D721Med (cell line): Measurements from ENCODE around the gene PLVAP.

ENCODE experiments used
- DNase-seq: peaks from one replicate; pipeline ENCODE4 v3.0.0; 2011; ENCODE audit warnings: low spot score; ENCODE audit not compliant: insufficient read length
- FAIRE-seq: peaks from 2 replicates; lab custom pipeline; 2011; peaks lifted over from hg19 to GRCh38; lab: Jason Lieb, UNC
- CTCF ChIP-seq: IDR thresholded peaks from 2 replicates; pipeline ENCODE4 v1.5.1; 2012; ENCODE audit warnings: mild to moderate bottlenecking, control low read depth; ENCODE audit not compliant: insufficient read depth; ENCODE audit errors: missing control alignments

PLVAP gene

DNA sequence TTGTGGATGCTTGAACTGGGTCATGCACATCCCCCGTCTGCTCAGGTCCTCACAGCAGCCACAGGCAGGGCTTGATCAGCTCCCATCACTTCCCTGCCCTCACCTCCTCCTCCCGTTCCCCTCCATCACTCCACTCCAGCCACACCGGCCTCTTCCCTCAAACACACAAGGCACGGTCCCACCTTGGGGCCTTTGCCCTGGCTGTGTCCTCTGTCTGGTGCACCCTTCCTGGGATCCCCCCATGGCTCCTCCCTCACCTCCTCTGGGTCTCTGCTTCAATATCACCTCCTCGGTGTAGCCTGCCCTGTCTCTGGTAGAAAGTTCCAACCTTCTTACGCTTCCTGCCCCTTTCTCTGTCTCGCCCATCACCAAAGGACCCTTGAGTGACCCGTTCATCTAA lies 23.8 kb downstream of the PLVAP start:
- TF ChIP-seq CTCF: no peak
- FAIRE-seq (no peak), DNase-seq (no peak)

DNA sequence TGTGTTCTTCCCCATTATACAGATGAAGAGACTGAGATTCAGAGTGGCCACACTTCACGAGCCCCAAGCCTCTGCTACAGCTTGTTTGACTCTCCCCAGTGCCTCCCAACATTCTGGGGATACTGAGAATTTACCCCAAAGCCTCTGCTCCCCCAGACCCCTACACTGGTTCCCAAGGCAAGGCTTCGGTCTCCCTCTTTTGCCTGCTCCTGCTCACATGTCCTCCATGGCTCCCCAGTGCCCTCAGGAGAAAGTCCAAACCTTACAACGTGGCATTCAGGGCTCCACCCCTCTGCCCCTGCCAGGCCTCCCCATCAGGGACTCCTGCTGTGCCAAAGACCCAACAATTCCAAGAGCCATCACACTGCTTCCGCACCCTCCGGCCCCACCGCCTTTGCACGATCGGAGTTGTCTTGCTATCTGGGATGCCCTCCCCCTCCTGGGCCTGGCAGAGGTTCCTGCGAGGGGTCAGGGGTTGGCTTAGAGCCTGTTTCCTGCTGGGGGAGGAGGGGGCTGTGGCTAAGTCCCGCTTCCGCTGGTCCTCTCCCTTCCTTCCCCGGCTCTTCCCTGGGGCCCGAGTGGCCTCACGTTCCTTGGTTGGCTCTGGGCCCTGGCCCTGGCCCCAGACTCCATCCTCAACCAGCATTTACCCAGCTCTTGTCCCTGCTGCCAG lies 24.4 kb downstream of the PLVAP start:
- DNase-seq: no peak
- TF ChIP-seq CTCF: no peak
- no peak for FAIRE-seq

GRCh38 chr19:17351815-17352435 lies 25.2 kb downstream of the PLVAP start:
- FAIRE-seq (no peak), DNase-seq (no peak)
- no peak for TF ChIP-seq CTCF

DNA sequence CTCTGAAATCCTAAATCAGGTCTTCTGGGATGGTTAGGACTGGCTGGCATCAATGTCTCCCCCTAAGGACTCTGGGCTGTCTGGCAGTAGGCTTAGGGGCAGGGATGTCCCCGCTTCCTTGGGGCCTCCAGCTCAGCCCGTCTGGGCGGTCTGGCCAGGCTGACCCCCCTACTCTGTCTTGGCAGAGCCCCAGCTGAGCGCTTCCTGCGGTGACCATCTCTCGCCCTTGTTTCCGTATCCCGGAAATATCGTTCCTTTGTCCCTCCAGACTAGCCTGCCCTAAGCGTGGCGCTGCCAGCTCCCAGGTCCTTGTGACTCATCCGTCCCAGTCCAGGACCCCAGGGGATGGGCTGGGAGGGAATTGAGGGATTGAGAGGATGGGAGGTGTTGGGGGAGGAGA lies 28.4 kb downstream of the PLVAP start:
- DNase-seq (no peak), FAIRE-seq (no peak)
- TF ChIP-seq CTCF: no peak

- DNase-seq (no peak), FAIRE-seq (no peak)
- TF ChIP-seq CTCF: no peak
These were observed 29.3 kb downstream of the PLVAP start for GRCh38 chr19:17347877-17348276.

DNA sequence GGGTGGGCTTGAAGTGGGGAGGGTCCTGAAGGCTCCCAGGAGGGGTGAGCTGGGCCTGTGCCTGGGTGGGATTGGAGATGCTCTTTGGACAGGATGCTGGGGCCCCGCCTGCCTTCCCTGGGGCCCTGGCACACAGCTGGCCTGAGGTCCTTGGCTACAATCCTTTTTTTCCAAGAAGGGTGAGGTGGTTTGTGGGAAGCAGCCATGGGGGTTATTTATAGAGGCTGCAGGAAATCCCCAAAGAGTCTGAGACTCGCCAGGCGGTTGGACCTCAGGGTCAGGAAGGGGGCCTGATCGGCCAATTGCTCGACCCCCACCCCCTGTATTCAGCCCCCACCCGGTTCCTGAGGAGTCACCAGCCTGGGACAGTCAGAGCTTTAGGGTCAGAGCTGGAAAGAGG lies 29.8 kb downstream of the PLVAP start:
- no peak for FAIRE-seq
- no peak for TF ChIP-seq CTCF
- no peak for DNase-seq

- peak; percentile 84 for DNase-seq
- FAIRE-seq: no peak
- TF ChIP-seq CTCF: peak; percentile 73
These were observed 31.0 kb downstream of the PLVAP start for GRCh38 chr19:17346109-17346671.
